Retinal pigment epithelial cell (primary cell): ENCODE data around the gene CENPT.

Experiments used
- DNase-seq: peaks from one replicate; pipeline ENCODE4 v3.0.0-alpha.2; 2010; ENCODE audit warnings: low read depth
- H3K4me3 ChIP-seq: 2 replicates; pipeline ENCODE4 v1.5.1; 2011; ENCODE audit warnings: mild to moderate bottlenecking, low read length, control low read depth, moderate library complexity
- CTCF ChIP-seq: conservative IDR thresholded peaks from 2 replicates; pipeline ENCODE4 v1.5.1; 2011; ENCODE audit warnings: low read depth, low read length, control low read depth, inconsistent platforms

CENPT gene

GRCh38 chr16:67803894-67804293 lies 43.6 kb downstream of the CENPT start:
- TF ChIP-seq CTCF = no peak
- H3K4me3 ChIP-seq = no peak overlapping the region
- no peak for DNase-seq

- H3K4me3 ChIP-seq = no peak overlapping the region
- DNase-seq = no peak
- TF ChIP-seq CTCF = no peak
These were observed 45.6 kb downstream of the CENPT start for GRCh38 chr16:67801883-67802282.

GRCh38 chr16:67801241-67801640 lies 46.3 kb downstream of the CENPT start:
- TF ChIP-seq CTCF = no peak
- no peak for DNase-seq
- no peak overlapping the region for H3K4me3 ChIP-seq

GRCh38 chr16:67800338-67800926 lies 47.1 kb downstream of the CENPT start:
- H3K4me3 ChIP-seq = no peak overlapping the region
- no peak for TF ChIP-seq CTCF
- DNase-seq = no peak

- TF ChIP-seq CTCF = no peak
- DNase-seq = no peak
- H3K4me3 ChIP-seq = no peak overlapping the region
These were observed 51.3 kb downstream of the CENPT start for GRCh38 chr16:67796099-67796718.

GRCh38 chr16:67790071-67790470 lies 57.4 kb downstream of the CENPT start:
- DNase-seq = no peak
- no peak for TF ChIP-seq CTCF
- H3K4me3 ChIP-seq = no peak overlapping the region

GRCh38 chr16:67786491-67786890 lies 61.0 kb downstream of the CENPT start:
- no peak for TF ChIP-seq CTCF
- DNase-seq = no peak
- H3K4me3 ChIP-seq = no peak overlapping the region
